Measurements from ENCODE around the gene OXSM.

Gene OXSM

GRCh38 chr3:25831578-25831977, 41.7 kb downstream of the OXSM start:
- H3K27me3 ChIP-seq (ENCODE audit: insufficient read depth, low read length): no peaks in the 10 kb centered on the region
- no CpG with 5 or more reads among the region's 3 CpGs for WGBS (ENCODE audit: extremely low coverage, insufficient coverage, insufficient read length)
- H4K91ac ChIP-seq (ENCODE audit: low read depth, low read length): no peak overlapping the region
- no peak overlapping the region for H2AK5ac ChIP-seq (ENCODE audit: low read length)
- no peak overlapping the region for H3K27ac ChIP-seq (ENCODE audit: low read depth, low read length)
- no peaks in the 10 kb centered on the region for H3K9me3 ChIP-seq (ENCODE audit: insufficient read depth, low read depth, low read length)
- H3K4me2 ChIP-seq (ENCODE audit: low read length): no peak overlapping the region
- H3K23ac ChIP-seq (ENCODE audit: low read length): no peak overlapping the region
- no peak overlapping the region for H2BK120ac ChIP-seq (ENCODE audit: insufficient read depth, low read length, poor library complexity)
- no peak overlapping the region for H3K9ac ChIP-seq (ENCODE audit: low read length)
- no peaks in the 10 kb centered on the region for H3K79me2 ChIP-seq (ENCODE audit: control insufficient read depth, insufficient read depth, low read length, poor library complexity)
- H3K4me1 ChIP-seq (ENCODE audit: control insufficient read depth in 1 of 2, insufficient read depth in 2 of 2, low read length in 2 of 2): no peaks in the 10 kb centered on the region
- no peak overlapping the region for H2BK12ac ChIP-seq (ENCODE audit: low read length)
- H2BK5ac ChIP-seq (ENCODE audit: low read depth, low read length, poor library complexity): no peak overlapping the region
- no peak overlapping the region for H4K8ac ChIP-seq (ENCODE audit: low read depth, low read length)
- DNase-seq: no peak
- no peak overlapping the region for H4K12ac ChIP-seq (ENCODE audit: low read depth, low read length)
- no peaks in the 10 kb centered on the region for H3K79me1 ChIP-seq (ENCODE audit: low read length)
- H3K14ac ChIP-seq (ENCODE audit: low read length): no peak overlapping the region
- H3K4me3 ChIP-seq (ENCODE audit: low read depth, low read length): no peak overlapping the region
- H3K4ac ChIP-seq (ENCODE audit: low read depth, low read length): no peak overlapping the region
- no peak overlapping the region for H3K18ac ChIP-seq (ENCODE audit: low read length)
- no peak overlapping the region for H2AFZ ChIP-seq (ENCODE audit: insufficient read depth, low read length, poor library complexity)
- no peaks in the 10 kb centered on the region for H3K36me3 ChIP-seq (ENCODE audit: control insufficient read depth in 1 of 2, insufficient read depth in 2 of 2, low read length in 2 of 2)

DNA sequence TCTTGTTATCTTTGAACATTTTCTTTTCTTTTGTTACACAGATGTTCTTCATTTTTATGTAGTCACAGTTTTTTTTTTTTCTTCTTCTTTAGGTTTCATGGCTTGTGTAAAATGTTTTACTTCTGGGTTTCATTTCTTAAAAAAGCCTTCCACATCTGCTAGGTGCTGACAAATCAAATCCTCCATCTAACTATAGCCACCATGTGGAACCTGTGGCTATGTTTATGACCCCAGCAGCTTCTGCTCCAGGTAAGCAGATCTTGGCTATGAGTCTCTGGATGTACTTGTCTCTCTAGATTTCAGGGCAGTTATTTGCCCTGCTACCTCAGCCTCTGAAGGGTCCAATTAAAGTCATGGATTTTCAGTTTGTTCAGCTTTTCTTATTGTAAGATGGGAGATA, 44.5 kb downstream of the OXSM start:
- Histone ChIP-seq H3K4ac (ENCODE audit: low read depth, low read length) (no peak overlapping the region), H3K79me2 (ENCODE audit: control insufficient read depth, insufficient read depth, low read length, poor library complexity) (no peaks in the 10 kb centered on the region), H2AK5ac (ENCODE audit: low read length) (no peak overlapping the region), H3K4me1 (ENCODE audit: control insufficient read depth in 1 of 2, insufficient read depth in 2 of 2, low read length in 2 of 2) (no peaks in the 10 kb centered on the region), H4K12ac (ENCODE audit: low read depth, low read length) (no peak overlapping the region), H2AFZ (ENCODE audit: insufficient read depth, low read length, poor library complexity) (no peak overlapping the region), H3K4me2 (ENCODE audit: low read length) (no peak overlapping the region), H2BK5ac (ENCODE audit: low read depth, low read length, poor library complexity) (no peak overlapping the region), H3K14ac (ENCODE audit: low read length) (no peak overlapping the region), H2BK120ac (ENCODE audit: insufficient read depth, low read length, poor library complexity) (no peak overlapping the region), H2BK12ac (ENCODE audit: low read length) (no peak overlapping the region), H3K9me3 (ENCODE audit: insufficient read depth, low read depth, low read length) (peaks cover 2% of the 10 kb centered on the region), H3K4me3 (ENCODE audit: low read depth, low read length) (no peak overlapping the region), H3K27me3 (ENCODE audit: insufficient read depth, low read length) (no peaks in the 10 kb centered on the region), H4K91ac (ENCODE audit: low read depth, low read length) (no peak overlapping the region), H3K27ac (ENCODE audit: low read depth, low read length) (no peak overlapping the region), H3K36me3 (ENCODE audit: control insufficient read depth in 1 of 2, insufficient read depth in 2 of 2, low read length in 2 of 2) (no peaks in the 10 kb centered on the region), H3K9ac (ENCODE audit: low read length) (no peak overlapping the region), H4K8ac (ENCODE audit: low read depth, low read length) (no peak overlapping the region), H3K18ac (ENCODE audit: low read length) (no peak overlapping the region), H3K79me1 (ENCODE audit: low read length) (no peaks in the 10 kb centered on the region), H3K23ac (ENCODE audit: low read length) (no peak overlapping the region)
- no peak for DNase-seq

DNA sequence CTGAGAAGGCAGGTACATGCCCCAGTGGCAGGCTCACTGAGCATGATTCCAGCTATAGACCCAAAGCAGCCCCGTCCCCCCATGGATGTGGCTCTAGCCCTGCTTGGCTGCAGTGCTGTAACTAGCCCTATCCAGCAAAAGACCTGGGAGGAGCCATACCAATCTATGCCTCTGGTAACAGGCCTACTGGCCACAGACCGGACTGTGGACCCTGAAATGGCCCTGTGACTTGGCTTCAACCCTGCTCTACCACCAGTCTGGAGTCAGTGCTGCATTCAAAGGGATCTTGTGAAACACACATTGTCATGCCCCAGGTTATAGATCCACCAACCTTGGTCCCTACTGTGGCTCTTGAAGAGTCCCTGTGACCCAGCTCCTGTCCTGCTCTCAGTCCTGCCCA, 46.7 kb downstream of the OXSM start:
- no peak overlapping the region for H2BK120ac ChIP-seq (ENCODE audit: insufficient read depth, low read length, poor library complexity)
- no peak for DNase-seq
- no peak overlapping the region for H2AFZ ChIP-seq (ENCODE audit: insufficient read depth, low read length, poor library complexity)
- H2BK5ac ChIP-seq (ENCODE audit: low read depth, low read length, poor library complexity): no peak overlapping the region
- H2BK12ac ChIP-seq (ENCODE audit: low read length): no peak overlapping the region
- no peaks in the 10 kb centered on the region for H3K36me3 ChIP-seq (ENCODE audit: control insufficient read depth in 1 of 2, insufficient read depth in 2 of 2, low read length in 2 of 2)
- H2AK5ac ChIP-seq (ENCODE audit: low read length): no peak overlapping the region
- H3K14ac ChIP-seq (ENCODE audit: low read length): no peak overlapping the region
- H3K18ac ChIP-seq (ENCODE audit: low read length): no peak overlapping the region
- H3K9ac ChIP-seq (ENCODE audit: low read length): no peak overlapping the region
- H3K4ac ChIP-seq (ENCODE audit: low read depth, low read length): no peak overlapping the region
- H3K79me2 ChIP-seq (ENCODE audit: control insufficient read depth, insufficient read depth, low read length, poor library complexity): no peaks in the 10 kb centered on the region
- H4K12ac ChIP-seq (ENCODE audit: low read depth, low read length): no peak overlapping the region
- no peaks in the 10 kb centered on the region for H3K27me3 ChIP-seq (ENCODE audit: insufficient read depth, low read length)
- H3K23ac ChIP-seq (ENCODE audit: low read length): no peak overlapping the region
- no peak overlapping the region for H4K91ac ChIP-seq (ENCODE audit: low read depth, low read length)
- no peak overlapping the region for H4K8ac ChIP-seq (ENCODE audit: low read depth, low read length)
- no peak overlapping the region for H3K4me3 ChIP-seq (ENCODE audit: low read depth, low read length)
- H3K4me1 ChIP-seq (ENCODE audit: control insufficient read depth in 1 of 2, insufficient read depth in 2 of 2, low read length in 2 of 2): no peaks in the 10 kb centered on the region
- no peak overlapping the region for H3K27ac ChIP-seq (ENCODE audit: low read depth, low read length)
- no peak overlapping the region for H3K4me2 ChIP-seq (ENCODE audit: low read length)
- H3K79me1 ChIP-seq (ENCODE audit: low read length): no peaks in the 10 kb centered on the region
- WGBS (ENCODE audit: extremely low coverage, insufficient coverage, insufficient read length): no CpG with 5 or more reads among the region's 2 CpGs
- H3K9me3 ChIP-seq (ENCODE audit: insufficient read depth, low read depth, low read length): peaks cover 2% of the 10 kb centered on the region

DNA sequence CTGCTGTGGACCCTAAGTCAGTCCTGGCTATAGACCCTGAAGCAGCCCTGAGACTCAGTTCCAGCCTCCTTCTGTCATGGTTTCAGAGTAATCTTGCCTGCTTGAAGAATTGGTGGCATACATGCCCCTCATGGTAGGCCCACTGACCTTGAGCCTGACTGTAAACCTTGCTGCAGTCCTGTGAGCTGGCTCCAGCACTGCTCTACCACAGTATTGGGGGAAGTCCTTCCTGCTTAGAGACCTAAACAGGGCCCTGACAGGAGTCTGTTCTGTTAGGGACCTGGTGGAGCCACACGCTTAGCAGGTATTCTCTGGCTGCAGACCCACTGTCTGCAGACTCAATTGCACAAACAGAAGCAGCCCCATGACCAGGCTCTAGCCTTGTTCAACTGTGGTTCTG, 47.1 kb downstream of the OXSM start:
- H3K27me3 ChIP-seq (ENCODE audit: insufficient read depth, low read length): no peaks in the 10 kb centered on the region
- peaks cover 2% of the 10 kb centered on the region for H3K9me3 ChIP-seq (ENCODE audit: insufficient read depth, low read depth, low read length)
- no peak overlapping the region for H2BK120ac ChIP-seq (ENCODE audit: insufficient read depth, low read length, poor library complexity)
- H4K91ac ChIP-seq (ENCODE audit: low read depth, low read length): no peak overlapping the region
- no peak overlapping the region for H3K4ac ChIP-seq (ENCODE audit: low read depth, low read length)
- no peak overlapping the region for H3K18ac ChIP-seq (ENCODE audit: low read length)
- no peak overlapping the region for H3K4me3 ChIP-seq (ENCODE audit: low read depth, low read length)
- no peak overlapping the region for H3K14ac ChIP-seq (ENCODE audit: low read length)
- no peak overlapping the region for H3K9ac ChIP-seq (ENCODE audit: low read length)
- WGBS (ENCODE audit: extremely low coverage, insufficient coverage, insufficient read length): no CpG with 5 or more reads among the region's 1 CpG
- no peaks in the 10 kb centered on the region for H3K36me3 ChIP-seq (ENCODE audit: control insufficient read depth in 1 of 2, insufficient read depth in 2 of 2, low read length in 2 of 2)
- no peaks in the 10 kb centered on the region for H3K79me2 ChIP-seq (ENCODE audit: control insufficient read depth, insufficient read depth, low read length, poor library complexity)
- H3K4me2 ChIP-seq (ENCODE audit: low read length): no peak overlapping the region
- H4K8ac ChIP-seq (ENCODE audit: low read depth, low read length): no peak overlapping the region
- no peak overlapping the region for H4K12ac ChIP-seq (ENCODE audit: low read depth, low read length)
- H2AFZ ChIP-seq (ENCODE audit: insufficient read depth, low read length, poor library complexity): no peak overlapping the region
- no peak overlapping the region for H2BK12ac ChIP-seq (ENCODE audit: low read length)
- H3K79me1 ChIP-seq (ENCODE audit: low read length): no peaks in the 10 kb centered on the region
- DNase-seq: no peak
- no peak overlapping the region for H2AK5ac ChIP-seq (ENCODE audit: low read length)
- H3K27ac ChIP-seq (ENCODE audit: low read depth, low read length): no peak overlapping the region
- no peak overlapping the region for H3K23ac ChIP-seq (ENCODE audit: low read length)
- no peak overlapping the region for H2BK5ac ChIP-seq (ENCODE audit: low read depth, low read length, poor library complexity)
- no peaks in the 10 kb centered on the region for H3K4me1 ChIP-seq (ENCODE audit: control insufficient read depth in 1 of 2, insufficient read depth in 2 of 2, low read length in 2 of 2)

GRCh38 chr3:25840099-25840498, 50.2 kb downstream of the OXSM start:
- Histone ChIP-seq H3K9me3 (ENCODE audit: insufficient read depth, low read depth, low read length) (peaks cover 2% of the 10 kb centered on the region), H2AK5ac (ENCODE audit: low read length) (no peak overlapping the region), H3K23ac (ENCODE audit: low read length) (no peak overlapping the region), H3K4ac (ENCODE audit: low read depth, low read length) (no peak overlapping the region), H3K27me3 (ENCODE audit: insufficient read depth, low read length) (no peaks in the 10 kb centered on the region), H2BK5ac (ENCODE audit: low read depth, low read length, poor library complexity) (no peak overlapping the region), H3K79me2 (ENCODE audit: control insufficient read depth, insufficient read depth, low read length, poor library complexity) (no peaks in the 10 kb centered on the region), H3K4me3 (ENCODE audit: low read depth, low read length) (no peak overlapping the region), H4K8ac (ENCODE audit: low read depth, low read length) (no peak overlapping the region), H2AFZ (ENCODE audit: insufficient read depth, low read length, poor library complexity) (no peak overlapping the region), H4K12ac (ENCODE audit: low read depth, low read length) (no peak overlapping the region), H3K36me3 (ENCODE audit: control insufficient read depth in 1 of 2, insufficient read depth in 2 of 2, low read length in 2 of 2) (no peaks in the 10 kb centered on the region), H3K4me2 (ENCODE audit: low read length) (no peak overlapping the region), H3K79me1 (ENCODE audit: low read length) (no peaks in the 10 kb centered on the region), H3K27ac (ENCODE audit: low read depth, low read length) (no peak overlapping the region), H3K18ac (ENCODE audit: low read length) (no peak overlapping the region), H3K9ac (ENCODE audit: low read length) (no peak overlapping the region), H3K4me1 (ENCODE audit: control insufficient read depth in 1 of 2, insufficient read depth in 2 of 2, low read length in 2 of 2) (no peaks in the 10 kb centered on the region), H4K91ac (ENCODE audit: low read depth, low read length) (no peak overlapping the region), H2BK12ac (ENCODE audit: low read length) (no peak overlapping the region), H2BK120ac (ENCODE audit: insufficient read depth, low read length, poor library complexity) (no peak overlapping the region), H3K14ac (ENCODE audit: low read length) (no peak overlapping the region)
- DNase-seq: no peak
- WGBS (ENCODE audit: extremely low coverage, insufficient coverage, insufficient read length): no CpG with 5 or more reads among the region's 3 CpGs
